DMS153 treated with DMSO at 0.1 percent for 48 hours (cell line): ENCODE measurements around the gene ATXN1L.
A peak's percentile ranks its signal among the peaks of the same experiment; 100 is the strongest.
"Not testable (repeated sequence)": the region's sequence is repeated elsewhere in the genome, so short reads cannot be mapped to it uniquely, and the experiment has no call there.

Experiments
- DNase-seq: peaks from one replicate; lab custom pipeline; 2025; ENCODE audit not compliant: unreplicated experiment; lab: John Stamatoyannopoulos, UW

Gene ATXN1L

GRCh38 chr16:71894229-71894920 lies 48.6 kb downstream of the ATXN1L start:
- peak; percentile 23 for DNase-seq

GRCh38 chr16:71894921-71895678 lies 49.3 kb downstream of the ATXN1L start, which contains the start of gene IST1:
TSS of gene IST1 (plus strand) at chr16:71895531. CDS start at chr16:71915641, 20,110 bp downstream.
- DNase-seq, result peak; percentile 95

- DNase-seq, result peak; percentile 3
Measured at GRCh38 chr16:71895679-71896365, 50.0 kb downstream of the ATXN1L start.

GRCh38 chr16:71896764-71897368 lies 51.1 kb downstream of the ATXN1L start:
- no peak for DNase-seq

GRCh38 chr16:71899171-71899570 lies 53.4 kb downstream of the ATXN1L start:
- DNase-seq, result no peak

- DNase-seq, result no peak
Measured at GRCh38 chr16:71902656-71903365, 57.0 kb downstream of the ATXN1L start.

GRCh38 chr16:71903608-71904007 lies 57.8 kb downstream of the ATXN1L start:
- no peak for DNase-seq

GRCh38 chr16:71904239-71904638 lies 58.5 kb downstream of the ATXN1L start:
- no peak for DNase-seq

GRCh38 chr16:71905765-71906164 lies 60.0 kb downstream of the ATXN1L start:
- DNase-seq, result not testable (repeated sequence)
